Fibroblast of gingiva (primary cell): Measurements from ENCODE around the gene TTC7B.
A peak's percentile ranks its signal among the peaks of the same experiment; 100 is the strongest.

Experiments used
- DNase-seq: peaks from one replicate; pipeline ENCODE4 v3.0.0-alpha.2; 2011; ENCODE audit warnings: low read depth

TTC7B gene

DNA sequence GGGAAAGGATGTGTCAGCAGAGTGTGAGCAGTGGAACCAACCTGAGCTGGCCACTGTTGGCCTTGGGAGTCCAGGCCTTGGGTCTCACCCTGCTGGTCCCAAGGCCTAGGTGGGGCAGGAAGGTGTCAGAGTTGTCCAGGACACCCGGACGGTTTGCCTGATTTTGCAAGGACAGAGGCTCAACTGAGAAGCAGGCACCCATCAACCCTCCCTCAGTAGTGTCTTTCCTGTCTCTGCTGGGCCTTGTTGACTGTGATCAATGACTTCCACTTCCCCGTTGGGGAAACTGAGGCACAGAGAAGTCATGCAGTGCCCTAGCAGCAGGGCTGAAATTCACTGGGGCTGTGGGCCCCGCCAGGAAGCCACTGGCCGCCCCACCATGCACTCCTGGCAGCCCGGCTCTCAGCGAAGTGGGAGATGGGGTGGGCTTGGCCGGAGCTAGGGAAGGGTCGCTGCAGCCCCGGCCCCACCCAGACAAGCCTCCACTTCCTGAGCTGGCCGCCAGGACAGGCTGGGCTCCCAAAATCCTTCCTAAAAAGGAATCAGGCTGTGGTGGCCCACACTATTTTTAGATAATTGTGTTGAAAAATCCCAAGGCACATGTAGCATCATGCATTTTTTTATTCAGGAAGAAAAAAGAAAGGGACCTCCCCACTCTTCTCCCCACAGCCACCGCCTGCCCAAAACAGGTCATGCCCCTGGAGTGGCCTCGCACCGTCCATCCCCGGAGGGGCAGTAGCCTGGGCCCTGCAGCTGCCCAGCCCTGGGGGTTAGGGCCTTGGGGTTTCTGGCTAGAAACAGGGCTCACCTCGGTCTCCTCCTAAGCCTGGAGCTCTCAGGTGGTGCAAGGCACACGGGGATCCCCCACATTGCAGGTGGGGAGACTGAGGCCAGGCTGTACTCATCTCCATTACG, 292.0 kb downstream of the TTC7B start:
- DNase-seq = no peak

GRCh38 chr14:90523544-90523943, 292.7 kb downstream of the TTC7B start:
- DNase-seq = peak; percentile 24

DNA sequence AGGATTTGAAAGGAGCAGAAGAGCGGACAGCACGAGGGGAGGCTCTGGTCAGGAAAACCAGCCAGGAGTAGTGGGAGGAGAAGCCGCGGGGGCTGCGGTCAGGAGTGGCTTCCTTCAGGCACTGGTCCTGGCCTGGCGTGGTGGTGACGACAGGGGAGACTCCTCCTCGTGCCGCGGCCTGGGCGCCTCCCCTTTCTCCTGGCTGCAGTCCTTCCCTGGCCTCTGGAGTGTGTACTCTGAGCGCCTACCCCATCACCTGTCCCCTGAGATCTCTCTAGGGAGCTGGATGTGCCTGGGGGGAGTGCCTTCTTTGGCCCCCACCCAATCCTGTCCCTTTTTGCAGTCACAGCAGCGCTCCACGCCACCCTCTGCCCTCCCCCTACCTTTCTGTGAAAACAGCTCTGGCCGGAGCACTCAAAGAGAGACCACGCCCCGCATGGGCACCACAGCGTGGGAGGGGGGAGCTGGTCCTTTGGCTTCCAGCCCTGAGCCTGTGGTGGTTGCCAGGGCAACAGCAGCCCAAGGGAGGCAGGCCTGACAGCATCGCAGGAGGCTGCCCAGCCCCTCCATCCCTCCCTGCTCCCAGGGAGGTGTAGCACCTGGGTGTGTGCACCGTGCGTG, 293.5 kb downstream of the TTC7B start:
- DNase-seq = peak; percentile 7

DNA sequence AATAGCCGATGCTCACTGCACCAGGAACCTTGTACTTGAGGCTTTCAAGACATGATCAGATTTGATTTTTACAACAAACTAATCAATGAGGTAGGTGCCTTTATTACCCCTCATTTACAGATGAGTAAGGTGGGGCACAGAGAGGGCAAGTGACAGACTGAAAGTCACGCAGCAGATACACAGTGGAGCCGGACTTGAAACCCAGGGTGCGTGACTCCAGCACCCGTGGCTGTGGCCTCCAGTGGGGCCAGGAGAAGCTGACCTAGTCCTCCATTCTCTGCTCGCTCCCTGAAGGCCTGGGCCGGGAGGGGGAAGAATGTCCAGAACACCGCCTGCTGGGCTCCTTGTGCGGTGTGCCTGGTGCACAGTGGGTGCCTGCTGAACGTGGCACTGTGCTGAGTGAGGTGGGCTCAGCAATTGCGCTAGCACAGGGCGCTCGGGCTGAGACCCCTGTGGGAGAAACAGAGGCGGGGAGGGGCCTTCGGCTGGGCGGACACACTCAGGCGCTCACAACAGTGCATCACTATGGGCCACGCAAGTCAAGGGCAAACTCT, 294.2 kb downstream of the TTC7B start:
- no peak for DNase-seq

DNA sequence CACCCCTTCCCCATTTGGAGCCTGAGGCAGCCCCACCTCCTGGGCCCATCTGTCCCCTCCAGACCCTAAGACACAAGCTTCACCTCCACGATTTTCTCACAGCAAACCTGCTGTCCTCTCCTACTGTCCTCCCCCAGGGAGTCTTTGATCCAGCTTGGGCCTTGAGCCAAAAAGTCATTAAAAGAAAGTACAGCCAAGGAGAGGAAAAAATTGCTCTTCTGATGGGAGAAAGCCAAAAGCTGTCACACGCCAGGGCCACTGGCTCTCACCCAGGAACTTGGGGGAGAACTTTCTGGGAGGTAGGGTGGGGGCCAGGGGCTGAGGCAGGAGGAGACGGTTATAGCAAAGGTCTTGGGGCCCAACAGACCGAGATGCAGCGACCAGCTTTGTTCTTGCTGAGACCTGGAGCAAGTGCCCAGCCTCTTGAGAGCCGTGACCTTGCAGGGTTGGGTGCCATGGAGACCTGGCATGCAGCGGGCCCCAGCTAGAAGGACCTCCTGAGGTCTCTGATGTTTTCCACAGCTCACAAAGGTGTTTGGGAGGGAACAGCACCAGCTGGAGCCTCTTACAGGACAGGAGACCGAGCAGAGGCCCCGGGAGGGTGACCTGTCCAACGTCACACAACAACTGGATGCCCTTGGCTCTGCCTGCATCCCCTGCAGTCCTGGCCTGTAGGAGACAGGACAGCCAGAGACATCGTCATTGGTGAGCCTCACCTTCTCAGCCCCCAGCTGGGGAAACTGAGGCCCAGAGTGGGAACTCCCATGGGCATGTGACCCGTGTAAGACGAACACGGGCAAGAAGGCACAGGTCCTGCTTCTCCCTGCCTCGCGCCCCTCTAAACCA, 294.9 kb downstream of the TTC7B start:
- DNase-seq = peak; percentile 9

GRCh38 chr14:90520326-90520725, 295.9 kb downstream of the TTC7B start:
- no peak for DNase-seq

DNA sequence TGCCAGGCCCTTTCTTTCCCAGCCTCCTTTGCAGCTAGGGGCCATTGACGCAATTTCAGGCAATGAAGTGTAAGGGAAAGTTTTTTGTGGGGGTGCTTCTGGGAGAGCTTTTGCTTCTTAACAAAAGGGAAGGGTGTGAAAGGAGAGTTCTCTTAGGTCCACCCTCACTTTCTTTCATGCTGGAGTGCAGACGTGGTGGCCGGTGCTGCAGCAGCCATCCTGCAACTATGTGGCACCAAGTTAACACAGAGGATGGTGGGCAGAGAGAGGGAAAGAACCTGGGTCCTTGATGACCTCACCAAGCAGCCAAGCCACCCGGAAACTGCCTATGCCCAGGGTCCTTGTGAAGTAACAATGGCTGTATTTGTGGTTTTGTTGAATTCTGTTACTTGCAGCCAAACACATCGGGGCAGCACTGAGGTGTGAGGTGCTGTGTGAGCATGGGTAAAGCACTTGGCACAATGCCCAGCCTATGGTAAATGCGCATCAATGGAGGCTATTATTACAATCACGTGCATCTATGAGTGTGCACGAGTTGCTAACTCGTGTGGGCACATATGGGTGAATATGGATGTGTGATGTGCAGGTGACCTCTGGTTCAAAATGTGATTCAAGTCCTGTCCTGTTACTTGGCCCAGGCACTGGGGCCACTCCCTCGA, 296.8 kb downstream of the TTC7B start:
- DNase-seq = no peak

GRCh38 chr14:90518941-90519256, 297.3 kb downstream of the TTC7B start:
- DNase-seq = no peak

DNA sequence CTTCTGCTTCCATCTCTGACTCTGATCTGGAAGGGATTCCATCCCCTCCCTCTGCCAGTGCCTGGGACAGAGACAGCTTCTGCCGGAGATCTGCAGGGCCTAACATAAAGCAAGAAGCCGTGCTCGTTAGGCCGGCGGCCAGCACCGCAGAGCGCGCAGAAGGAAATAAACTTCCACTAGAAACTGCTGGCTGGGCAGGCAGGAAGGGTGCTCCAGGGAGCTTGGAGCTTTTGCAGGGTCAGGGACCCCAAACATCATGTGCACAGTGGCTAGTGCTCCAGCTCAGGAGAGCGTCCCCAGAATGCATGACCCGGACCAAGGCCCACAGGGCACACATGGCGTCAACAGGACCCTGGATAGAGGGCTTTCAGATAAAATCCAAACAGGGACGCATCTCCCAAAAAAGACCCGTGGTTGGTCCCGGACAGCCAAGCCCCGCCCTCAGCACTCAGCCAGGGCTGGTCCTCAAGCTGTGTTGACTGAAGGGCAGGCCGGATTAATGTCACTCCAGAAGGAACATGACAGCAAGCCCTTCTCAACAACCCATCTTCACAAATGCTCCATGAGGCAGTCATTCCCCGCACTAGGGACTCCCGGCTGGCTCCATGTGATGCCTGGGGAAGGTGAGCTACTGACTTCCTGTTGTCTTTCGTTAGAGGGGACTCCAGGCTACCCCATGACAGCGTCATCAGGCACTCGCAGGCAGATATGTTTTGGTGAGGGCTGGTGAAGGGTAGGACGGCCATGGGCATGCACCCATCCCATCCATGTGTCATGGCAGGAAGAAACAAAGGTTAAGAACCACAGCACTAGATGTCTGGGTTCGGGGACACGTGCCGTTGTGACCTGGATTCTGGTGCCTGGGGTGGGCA, 297.9 kb downstream of the TTC7B start:
- DNase-seq = no peak

GRCh38 chr14:90517076-90517841, 299.0 kb downstream of the TTC7B start:
- no peak for DNase-seq

GRCh38 chr14:90514566-90514965, 301.7 kb downstream of the TTC7B start:
- DNase-seq = no peak

- DNase-seq = no peak
Measured at GRCh38 chr14:90514015-90514398, 302.2 kb downstream of the TTC7B start.

- DNase-seq = no peak
Measured at GRCh38 chr14:90513161-90514014, 302.8 kb downstream of the TTC7B start.

- DNase-seq = no peak
Measured at GRCh38 chr14:90512329-90512991, 303.8 kb downstream of the TTC7B start.

DNA sequence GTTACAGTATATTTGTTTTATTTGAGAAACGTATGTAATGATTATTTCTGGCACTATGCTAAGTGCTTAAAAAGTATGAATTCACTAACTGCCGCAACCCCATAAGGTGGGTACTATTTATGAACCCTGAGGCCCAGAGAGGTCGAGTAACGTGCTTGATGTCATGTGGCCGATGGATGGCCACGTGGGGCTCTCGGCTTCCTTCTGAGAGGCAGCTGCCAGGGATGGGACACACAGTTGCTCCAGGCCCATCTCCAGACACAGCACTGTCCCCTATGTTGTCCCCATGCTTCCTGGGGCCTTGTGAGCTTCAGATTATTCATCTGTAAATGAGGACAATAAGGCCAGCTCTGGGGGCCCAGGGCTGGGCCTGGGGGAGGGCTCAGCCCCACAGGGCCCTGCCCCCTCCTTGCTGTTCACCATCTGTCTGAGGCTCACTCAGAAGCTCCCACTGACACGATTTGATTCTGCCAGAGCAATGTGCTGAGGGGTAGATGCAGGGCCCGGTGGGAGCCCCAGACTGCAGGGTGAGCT, 304.4 kb downstream of the TTC7B start:
- DNase-seq = no peak

GRCh38 chr14:90511252-90511651, 305.0 kb downstream of the TTC7B start:
- DNase-seq = no peak

- DNase-seq = no peak
Measured at GRCh38 chr14:90510159-90510558, 306.1 kb downstream of the TTC7B start.

DNA sequence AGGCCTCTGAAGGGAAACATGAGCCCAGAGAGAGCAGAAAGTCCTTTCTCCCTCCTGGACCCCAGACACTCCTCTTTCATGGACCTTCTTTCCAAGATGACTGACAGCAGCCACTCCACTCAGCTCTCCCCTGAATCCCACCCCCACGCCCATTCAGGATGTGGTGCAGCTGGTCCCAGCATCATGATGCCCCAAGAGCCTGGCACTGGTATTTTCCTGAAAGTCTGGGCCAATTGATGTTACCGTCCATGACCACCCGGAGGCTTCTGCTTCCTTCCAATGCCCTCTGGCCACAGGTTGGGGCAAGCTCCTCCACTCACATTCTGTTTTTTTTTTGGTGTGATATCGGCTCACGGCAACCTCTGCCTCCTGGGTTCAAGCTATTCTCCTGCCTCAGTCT, 306.8 kb downstream of the TTC7B start:
- no peak for DNase-seq
